GM15510 (cell line): ENCODE data around the gene CFAP61.

Experiments
- POLR2A ChIP-seq: IDR thresholded peaks from 3 replicates; pipeline ENCODE4 v1.6.1; 2011; ENCODE audit warnings: borderline replicate concordance; ENCODE audit not compliant: insufficient read length; ENCODE audit errors: extremely low read depth

Gene CFAP61

DNA sequence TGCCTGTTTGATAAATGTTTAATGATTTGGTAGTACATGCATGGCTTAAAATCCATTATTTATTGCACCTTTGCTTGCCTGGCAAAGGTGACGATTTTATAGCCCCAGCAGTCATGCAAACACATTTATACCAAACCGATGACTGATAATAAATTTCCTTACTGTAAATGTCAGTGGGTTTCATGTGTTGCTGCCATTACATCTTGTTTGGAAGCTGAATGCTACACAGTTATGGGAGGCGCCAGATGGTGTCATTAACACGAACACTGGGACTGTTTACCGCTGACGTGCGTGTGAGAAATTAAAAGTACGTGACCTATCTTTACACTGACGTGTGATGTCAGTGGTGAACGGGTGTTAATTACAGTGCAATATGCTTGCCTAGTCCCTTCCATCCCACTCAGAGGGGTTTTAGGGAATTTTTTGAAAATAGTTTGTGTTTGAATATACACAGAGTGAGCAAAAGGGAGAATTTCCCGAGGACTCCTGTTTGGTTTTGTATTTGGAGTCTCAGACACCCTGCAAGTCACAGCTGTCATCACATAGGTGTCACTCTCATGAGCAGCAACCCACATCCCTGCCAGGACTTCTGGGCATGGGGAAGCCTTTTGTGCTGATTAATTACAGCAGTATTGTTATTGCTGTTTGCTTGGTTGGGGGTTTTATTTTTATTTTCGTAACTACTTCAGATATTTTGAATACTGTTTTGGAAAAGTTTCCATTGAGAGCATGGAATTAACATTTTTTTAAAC is 163.8 kb downstream of the CFAP61 start:
- TF ChIP-seq POLR2A: no peak

DNA sequence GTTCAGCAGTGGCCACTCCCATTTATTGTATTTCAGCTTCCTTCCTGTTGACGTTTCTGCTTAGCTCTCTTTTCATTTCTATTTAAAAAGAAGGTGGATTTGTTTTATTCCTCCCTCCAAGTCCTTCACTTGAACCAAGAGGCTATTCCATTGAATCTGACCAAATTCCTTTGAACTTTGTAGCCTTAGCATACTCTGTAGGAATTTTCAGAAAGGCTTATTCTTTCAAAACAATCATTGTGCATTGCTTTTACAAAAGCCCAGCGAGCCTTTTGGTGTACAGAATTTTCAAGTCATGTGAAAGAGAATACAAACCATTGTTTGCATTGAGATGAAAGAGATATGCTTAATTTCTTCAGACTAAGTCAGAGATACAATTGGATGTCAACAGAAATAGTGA is 164.6 kb downstream of the CFAP61 start:
- no peak for TF ChIP-seq POLR2A

DNA sequence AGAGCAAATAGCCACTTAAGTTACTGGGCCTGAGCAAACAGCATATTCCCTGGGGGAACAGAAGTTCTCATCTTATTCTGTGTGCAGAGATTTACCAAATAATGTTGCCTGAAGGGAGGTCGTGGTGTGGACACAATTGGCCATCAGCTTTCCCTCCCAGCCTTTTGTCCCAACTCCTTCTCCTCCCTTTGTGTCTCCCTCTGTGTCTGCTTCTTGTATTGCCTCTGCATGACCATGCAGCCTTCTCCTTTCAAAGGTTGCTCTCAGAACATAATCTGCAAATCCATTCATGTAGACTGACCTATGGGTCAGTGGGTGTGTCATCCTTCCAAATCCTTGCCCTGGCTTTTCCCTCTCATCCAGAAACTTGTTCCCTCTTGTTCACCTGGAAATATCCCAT is 165.3 kb downstream of the CFAP61 start:
- TF ChIP-seq POLR2A: no peak

DNA sequence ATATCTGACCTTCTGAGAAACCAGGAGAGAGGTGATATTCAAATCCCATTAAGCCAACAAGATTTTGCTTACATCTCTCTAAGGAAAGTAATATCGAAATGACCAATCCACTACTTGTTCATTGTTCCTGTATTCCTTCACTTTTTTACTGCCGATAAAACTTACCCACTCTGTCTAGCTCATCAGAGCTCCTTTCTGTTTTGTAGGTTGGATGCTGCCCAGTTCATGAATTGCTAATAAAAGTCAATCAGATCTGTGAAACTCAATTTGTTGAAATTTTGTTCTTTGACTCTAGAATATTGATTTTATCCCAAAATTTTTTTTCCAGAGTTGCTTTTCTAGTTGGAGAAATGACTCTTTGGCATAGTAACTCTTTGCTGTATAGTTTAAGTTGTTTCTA is 166.7 kb downstream of the CFAP61 start:
- TF ChIP-seq POLR2A: no peak

DNA sequence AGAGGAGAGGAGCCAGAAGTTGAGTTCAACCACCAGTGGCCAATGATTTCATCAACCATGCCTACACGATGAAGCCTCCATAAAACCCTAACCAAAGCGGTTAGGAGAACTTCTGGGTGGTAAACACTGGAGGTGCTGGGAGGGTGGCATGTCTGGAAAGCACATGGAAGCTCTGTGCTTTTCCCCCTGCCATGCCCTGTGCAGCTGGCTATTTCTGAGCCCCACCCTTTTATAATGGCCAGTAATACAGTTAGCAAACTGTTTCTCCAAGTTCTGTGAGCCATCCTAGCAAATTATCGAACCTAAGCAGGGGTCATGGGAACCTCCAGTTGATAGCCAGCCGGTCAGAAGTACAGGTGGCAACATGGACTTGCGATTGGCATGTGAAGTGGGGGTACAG is 167.8 kb downstream of the CFAP61 start:
- TF ChIP-seq POLR2A: no peak

DNA sequence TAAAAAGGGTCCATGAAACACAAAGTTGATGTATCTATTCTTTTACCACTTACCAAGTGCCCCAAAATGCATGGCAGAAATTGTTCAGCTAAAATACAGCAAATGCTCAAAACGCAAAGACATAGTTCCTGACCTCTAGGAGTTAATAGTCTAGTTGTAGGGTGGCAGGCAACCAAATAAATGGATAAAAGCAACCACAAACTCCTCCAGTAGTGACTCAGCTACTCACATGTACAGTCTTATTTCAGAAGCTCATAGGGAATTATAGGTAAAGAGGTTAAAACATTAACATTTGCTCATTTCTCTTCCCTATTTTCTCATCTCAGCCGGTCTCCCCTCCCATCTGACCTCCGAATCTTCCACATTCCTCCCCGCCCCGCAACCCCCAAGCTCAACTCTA is 171.6 kb downstream of the CFAP61 start:
- no peak for TF ChIP-seq POLR2A

DNA sequence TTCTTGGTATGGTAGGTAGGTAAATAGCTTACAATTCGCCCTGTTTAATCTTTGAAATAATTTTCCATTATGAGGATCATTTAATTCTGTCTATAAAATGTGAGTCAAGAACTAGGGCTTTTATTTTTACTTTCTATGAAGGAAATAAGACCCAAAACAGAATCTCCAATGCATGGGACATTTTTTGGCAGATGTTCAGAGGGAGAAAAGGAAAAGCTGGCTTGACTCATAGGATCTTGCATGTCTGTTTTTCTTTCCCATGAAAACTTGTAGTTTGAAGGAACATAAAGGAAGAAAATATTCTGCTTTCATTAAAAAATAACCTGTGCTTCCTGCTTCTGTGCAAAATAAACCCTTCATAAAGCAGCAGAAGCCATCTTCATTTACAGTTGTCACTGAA is 172.5 kb downstream of the CFAP61 start:
- TF ChIP-seq POLR2A: no peak

DNA sequence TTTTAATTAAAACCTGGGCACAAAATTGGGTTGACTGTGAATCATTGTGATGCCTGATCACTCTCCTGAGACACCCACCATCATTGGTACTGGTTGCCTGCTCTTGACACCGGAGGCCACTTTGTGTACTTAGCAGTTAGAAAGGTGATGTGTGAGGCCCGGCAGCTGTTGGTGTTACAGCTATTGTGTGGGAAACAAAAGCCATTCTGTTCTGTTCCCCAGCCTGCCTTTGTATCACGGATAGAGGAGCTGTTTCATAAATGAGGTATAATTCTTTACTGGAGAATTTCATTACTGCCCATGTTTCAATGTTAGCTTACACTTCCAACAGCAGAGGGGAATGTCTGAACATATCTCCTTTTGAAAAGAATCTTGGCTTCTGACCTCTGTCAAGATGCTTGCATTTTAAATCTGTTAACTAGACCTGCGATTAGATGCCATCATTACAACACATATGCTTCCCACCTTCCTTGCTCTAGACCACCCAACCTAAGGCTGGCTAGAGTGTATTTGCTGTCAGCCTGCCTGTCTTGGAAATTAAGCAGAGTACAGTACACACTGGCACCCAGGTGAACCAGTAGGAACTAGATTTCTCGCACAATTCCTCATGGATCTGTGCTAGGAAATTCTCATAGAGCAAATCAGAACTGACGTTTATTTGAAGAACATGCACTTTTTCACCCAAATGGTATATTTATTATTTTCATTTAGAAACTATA is 173.2 kb downstream of the CFAP61 start:
- no peak for TF ChIP-seq POLR2A

DNA sequence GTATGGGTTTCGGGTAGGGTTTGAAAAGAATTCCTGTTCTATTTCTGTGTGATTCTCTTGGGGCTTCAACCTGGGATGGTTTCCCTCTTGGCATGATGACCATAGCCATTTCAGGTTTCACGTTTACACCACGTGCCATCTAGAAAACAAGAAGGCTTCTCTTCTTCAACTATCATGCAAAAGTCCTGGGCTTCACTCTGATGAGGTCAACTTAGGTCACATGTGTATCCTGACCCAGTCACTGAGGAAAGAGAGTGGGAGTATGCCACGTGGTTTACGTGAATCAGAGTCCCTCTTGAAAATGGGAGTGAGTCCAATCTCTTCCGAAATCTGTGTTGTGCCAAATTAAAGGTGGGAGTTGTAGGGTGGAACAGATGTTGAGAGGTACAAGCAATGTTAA is 174.2 kb downstream of the CFAP61 start:
- no peak for TF ChIP-seq POLR2A

DNA sequence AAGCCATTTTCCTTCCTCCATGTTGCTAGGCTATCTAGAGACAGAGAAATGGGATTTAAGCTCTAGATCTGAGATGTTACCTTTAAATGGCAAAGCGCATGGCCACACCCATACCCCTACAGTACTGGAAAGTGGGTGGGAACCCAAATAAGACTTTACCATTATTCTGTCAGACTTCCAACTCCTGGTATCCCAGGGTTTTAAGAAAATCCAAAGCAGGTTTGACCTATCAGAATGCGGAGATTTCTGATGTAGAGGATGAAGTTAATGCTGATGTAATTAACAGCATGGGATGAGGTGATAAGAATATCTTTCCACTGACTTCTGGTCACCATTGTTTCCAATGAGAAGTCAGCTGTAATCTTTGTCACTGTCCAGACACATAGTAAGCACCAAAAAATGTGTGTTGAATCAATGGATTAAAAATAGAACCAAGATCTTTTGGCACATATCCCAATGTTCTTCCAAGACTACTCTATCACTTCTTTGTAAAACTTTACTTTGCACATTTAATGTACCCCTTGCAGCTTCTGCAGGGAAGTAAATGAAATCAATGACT is 174.8 kb downstream of the CFAP61 start:
- TF ChIP-seq POLR2A: no peak

DNA sequence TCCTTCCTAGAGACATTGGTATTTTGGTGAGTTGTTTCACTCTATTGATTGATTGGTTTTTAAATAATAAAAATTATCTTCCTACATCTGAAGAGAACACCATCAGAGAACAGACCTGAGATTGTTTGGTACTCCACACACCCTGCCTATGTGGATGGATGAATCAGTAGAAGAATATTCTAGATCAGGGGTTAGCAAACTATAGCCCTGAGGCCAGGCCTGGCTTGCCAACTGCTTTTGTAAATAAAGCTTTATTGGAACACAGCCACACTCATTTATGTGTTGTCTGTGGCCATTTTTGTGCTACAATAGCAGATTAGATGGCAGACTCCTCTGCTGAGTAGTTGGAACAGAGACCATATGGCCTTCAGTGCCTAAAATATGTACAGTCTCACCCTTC is 176.0 kb downstream of the CFAP61 start:
- TF ChIP-seq POLR2A: no peak

DNA sequence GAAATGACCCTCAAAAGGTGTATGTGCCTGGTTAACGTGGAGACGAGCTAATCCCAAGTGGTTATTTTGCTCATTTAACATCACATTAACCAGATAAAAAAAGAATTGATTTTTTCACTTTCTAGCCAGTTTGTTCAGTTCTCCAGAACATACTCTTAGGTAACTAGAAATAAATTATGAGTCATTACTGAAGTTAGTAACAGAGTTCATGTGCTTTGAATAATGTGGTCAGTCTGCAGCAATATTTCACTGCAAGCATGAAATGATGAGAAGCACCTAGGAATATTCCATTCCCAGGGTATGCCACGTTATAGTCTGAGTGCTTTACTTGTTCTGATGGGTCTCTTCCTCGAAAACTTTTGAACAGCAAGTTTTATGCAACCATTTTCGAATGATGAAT is 177.3 kb downstream of the CFAP61 start:
- TF ChIP-seq POLR2A: no peak

DNA sequence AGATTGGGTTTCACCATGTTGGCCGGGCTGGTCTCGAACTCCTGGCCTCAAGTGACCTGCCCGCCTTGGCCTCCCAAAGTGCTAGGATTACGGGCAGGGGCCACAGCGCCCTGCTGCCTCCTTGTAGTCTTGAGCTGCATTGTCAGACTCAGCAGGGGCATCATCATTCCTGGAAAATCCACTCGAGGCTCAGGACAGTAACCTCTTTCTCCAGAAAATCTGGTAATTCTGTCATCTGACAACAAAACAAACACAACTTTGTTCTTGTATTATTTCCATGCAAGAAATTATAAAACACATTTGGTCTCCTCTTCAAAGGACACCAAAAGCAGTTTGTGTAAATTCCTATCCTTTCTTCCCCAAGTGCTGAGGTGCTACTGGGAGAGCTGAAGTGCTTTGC is 178.4 kb downstream of the CFAP61 start:
- no peak for TF ChIP-seq POLR2A

DNA sequence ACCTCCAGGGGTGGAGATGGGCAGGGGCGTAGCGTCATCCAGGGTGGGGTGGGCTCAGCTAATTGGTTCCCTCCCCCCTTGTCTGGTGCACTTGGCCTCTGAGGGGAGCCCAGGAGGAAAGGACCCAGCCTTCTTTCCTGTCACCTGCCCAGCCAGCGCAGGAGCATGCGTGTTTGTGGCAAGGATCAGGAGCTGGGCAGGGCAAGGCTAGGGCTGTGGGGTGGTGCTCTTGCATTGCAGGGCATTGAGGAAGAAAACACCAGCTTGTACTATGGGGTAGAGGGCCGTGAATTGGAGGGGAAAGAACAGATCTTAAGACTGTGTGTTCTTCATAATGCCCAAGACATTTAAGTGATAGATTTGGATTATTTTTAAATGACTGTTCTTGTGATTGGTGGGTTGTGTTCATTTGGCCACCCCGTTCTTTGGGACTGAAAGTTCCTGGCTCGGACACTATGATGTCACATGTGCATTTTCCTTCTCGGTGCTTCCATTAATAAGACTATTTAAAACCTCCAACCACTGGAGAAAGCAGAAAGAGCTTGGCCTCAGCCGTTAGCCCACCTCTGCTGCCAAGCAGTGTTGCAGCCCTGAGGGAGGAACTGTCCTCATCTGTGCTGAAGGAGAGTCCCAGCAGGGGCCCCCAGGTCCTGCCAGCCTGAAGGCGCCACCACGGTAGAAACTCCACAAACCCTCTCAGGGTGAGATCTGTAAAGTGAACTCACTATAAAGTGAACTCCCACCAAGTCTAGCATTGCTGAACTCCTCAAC is 179.4 kb downstream of the CFAP61 start:
- no peak for TF ChIP-seq POLR2A

DNA sequence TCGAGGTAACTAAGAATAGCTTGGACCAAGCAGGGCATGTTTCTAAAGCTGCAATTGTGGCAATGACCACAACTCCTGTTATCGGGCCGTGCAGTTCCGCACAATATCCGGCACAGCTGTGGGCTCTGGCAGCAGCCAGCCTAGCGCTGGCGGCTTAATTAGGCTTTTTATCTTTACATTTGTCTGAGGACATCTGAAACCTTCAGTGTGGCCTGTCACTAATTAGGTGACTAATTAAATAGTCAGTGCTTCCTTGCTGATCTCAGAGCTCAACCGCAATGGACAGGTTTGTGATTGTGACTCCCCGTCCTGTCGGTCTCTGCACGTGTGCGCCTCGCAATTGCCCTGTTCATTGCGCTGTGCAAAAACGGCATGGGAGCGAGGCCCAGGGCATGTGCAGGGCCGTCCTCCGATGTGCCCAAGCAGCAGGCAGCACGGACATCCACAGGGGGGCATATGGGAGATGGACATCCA is 180.7 kb downstream of the CFAP61 start:
- no peak for TF ChIP-seq POLR2A
